ENCODE measurements around the gene TMEM121B.

TMEM121B gene

DNA sequence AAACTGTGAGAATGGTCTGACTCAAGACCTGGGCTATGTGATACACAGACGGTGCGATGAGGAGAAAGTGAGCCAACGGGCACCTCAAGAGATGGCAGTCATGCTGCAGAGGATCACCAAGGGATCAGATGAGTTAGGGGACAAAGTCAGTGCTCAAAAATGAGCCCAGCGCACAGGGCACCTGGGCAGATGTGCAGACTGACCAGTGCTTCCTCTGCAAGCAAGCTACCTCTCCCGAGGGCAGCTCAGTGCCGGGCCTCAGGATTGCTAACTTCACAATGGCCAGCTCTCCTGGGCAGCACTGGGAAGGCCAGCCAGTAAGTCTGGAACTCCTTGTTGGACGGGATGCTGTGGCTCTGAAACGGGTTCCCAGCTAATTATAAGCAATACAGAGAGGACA is 22.7 kb upstream of the TMEM121B start:
- no peak for TF ChIP-seq CTCF (IDR thresholded peaks at IDR 0.05)

DNA sequence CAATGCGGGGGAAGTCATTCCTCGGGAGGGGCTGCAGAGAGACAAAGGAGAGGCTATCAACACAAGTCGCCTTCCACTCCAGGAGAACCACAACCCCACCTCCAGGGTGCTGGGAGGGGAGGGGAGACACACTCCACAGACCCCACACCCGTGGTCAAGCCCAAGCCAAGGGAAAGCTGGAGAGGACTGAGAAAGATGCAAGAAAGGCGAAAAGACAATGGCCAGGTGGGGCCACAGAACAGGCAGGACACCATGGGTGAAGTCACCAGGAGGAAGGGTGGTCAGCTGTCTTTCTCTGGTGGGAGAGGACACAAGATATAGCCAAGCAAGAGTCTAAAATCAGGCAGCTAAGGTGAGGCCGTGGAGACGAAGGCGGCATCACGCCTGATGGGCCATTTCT is 21.9 kb upstream of the TMEM121B start:
- no peak for TF ChIP-seq CTCF (IDR thresholded peaks at IDR 0.05)

GRCh38 chr22:17140826-17141766 is 19.9 kb upstream of the TMEM121B start:
- TF ChIP-seq CTCF (IDR thresholded peaks at IDR 0.05), result no peak

DNA sequence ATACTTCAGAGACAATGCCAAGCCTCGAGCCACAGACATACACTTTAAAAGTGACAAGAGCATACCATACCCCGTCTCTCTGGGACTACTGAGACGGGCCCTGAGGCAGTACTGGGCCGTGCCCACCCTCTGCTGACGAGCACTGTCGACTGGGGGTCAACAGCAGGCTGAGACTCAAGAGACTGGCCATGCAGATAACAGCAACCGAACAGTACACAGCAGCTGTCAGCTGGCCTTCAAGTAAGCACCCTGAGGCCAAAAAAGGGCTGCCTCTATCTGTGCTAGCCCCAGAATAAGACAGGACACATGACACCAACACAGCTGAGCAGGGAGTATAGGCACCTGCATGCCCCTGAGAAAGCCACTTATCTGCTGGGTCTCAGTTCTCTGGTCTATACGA is 18.9 kb upstream of the TMEM121B start:
- TF ChIP-seq CTCF (IDR thresholded peaks at IDR 0.05), result no peak

- no peak for TF ChIP-seq CTCF (IDR thresholded peaks at IDR 0.05)
These were observed 17.4 kb upstream of the TMEM121B start for GRCh38 chr22:17138513-17138912.

GRCh38 chr22:17137861-17138425 is 16.8 kb upstream of the TMEM121B start:
- TF ChIP-seq CTCF (IDR thresholded peaks at IDR 0.05), result no peak

DNA sequence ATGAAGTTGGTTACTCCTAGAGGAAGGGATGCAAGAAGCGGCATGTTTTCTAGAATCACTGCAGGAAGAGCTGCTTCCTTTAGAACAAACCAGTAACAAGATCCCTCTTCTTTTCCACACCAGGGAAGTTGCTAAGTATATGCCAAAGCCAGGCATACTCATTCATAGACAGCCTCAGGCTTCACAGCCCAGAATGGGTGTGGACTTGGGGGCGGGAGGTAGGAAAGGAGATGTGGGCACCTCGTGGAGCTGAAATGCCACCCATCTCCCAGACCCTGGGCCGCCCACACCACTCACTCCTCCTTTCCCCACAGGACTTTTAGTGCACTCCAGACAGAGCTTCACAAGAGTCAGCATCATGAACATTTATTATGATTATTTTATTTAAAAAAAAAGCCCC is 16.0 kb upstream of the TMEM121B start:
- TF ChIP-seq CTCF (IDR thresholded peaks at IDR 0.05), result no peak
